Measurements from ENCODE around the gene NEURL1.
"Not testable (repeated sequence)": the region's sequence is repeated elsewhere in the genome, so short reads cannot be mapped to it uniquely, and the experiment has no call there.

The NEURL1 gene

GRCh38 chr10:103475437-103475836, 18.1 kb upstream of the NEURL1 start:
- TF ChIP-seq CTCF (IDR thresholded peaks at IDR 0.05; ENCODE audit: low read depth, low read length) (no peak), MAX (IDR thresholded peaks at IDR 0.05; ENCODE audit: low read depth, low read length) (no peak), MYC (IDR thresholded peaks at IDR 0.05; ENCODE audit: low read depth, low read length) (no peak), POLR2A (IDR thresholded peaks at IDR 0.05; ENCODE audit: extremely low read depth, insufficient read length) (no peak)
- H3K4me3 ChIP-seq (ENCODE audit: low read depth, low read length) = no peak overlapping the region
- DNase-seq (ENCODE audit: low read depth) = no peak

- no peak overlapping the region for H3K4me3 ChIP-seq (ENCODE audit: low read depth, low read length)
- peak; percentile 60 for DNase-seq (ENCODE audit: low read depth)
- TF ChIP-seq MAX (IDR thresholded peaks at IDR 0.05; ENCODE audit: low read depth, low read length) (peak; percentile 75), CTCF (IDR thresholded peaks at IDR 0.05; ENCODE audit: low read depth, low read length) (peak; percentile 46), MYC (IDR thresholded peaks at IDR 0.05; ENCODE audit: low read depth, low read length) (no peak)
Measured at GRCh38 chr10:103476046-103476768, 17.3 kb upstream of the NEURL1 start.

GRCh38 chr10:103478671-103479070, 14.8 kb upstream of the NEURL1 start:
- TF ChIP-seq POLR2A (IDR thresholded peaks at IDR 0.05; ENCODE audit: extremely low read depth, insufficient read length) = no peak
- no peak for TF ChIP-seq MAX (IDR thresholded peaks at IDR 0.05; ENCODE audit: low read depth, low read length)
- no peak for TF ChIP-seq MYC (IDR thresholded peaks at IDR 0.05; ENCODE audit: low read depth, low read length)
- no peak for DNase-seq (ENCODE audit: low read depth)
- no peak overlapping the region for H3K4me3 ChIP-seq (ENCODE audit: low read depth, low read length)

- DNase-seq (ENCODE audit: low read depth) = peak; percentile 65
- TF ChIP-seq POLR2A (IDR thresholded peaks at IDR 0.05; ENCODE audit: extremely low read depth, insufficient read length) = no peak
- H3K4me3 ChIP-seq (ENCODE audit: low read depth, low read length) = no peak within 1 kb of the TSS
Measured at GRCh38 chr10:103479135-103479534, 14.4 kb upstream of the NEURL1 start, which contains the start of gene CALHM3. Gene CALHM3 (minus strand): TSS chr10:103479240. CDS start chr10:103479032, 208 bp downstream.

GRCh38 chr10:103480521-103480920, 13.0 kb upstream of the NEURL1 start:
- DNase-seq (ENCODE audit: low read depth) = no peak
- H3K4me3 ChIP-seq (ENCODE audit: low read depth, low read length) = no peak overlapping the region
- no peak for TF ChIP-seq MAX (IDR thresholded peaks at IDR 0.05; ENCODE audit: low read depth, low read length)
- no peak for TF ChIP-seq POLR2A (IDR thresholded peaks at IDR 0.05; ENCODE audit: extremely low read depth, insufficient read length)
- TF ChIP-seq MYC (IDR thresholded peaks at IDR 0.05; ENCODE audit: low read depth, low read length) = no peak
- no peak for TF ChIP-seq CTCF (IDR thresholded peaks at IDR 0.05; ENCODE audit: low read depth, low read length)

GRCh38 chr10:103481974-103482531, 11.5 kb upstream of the NEURL1 start:
- H3K4me3 ChIP-seq (ENCODE audit: low read depth, low read length) = no peak overlapping the region
- peak; percentile 47 for TF ChIP-seq MAX (IDR thresholded peaks at IDR 0.05; ENCODE audit: low read depth, low read length)
- TF ChIP-seq POLR2A (IDR thresholded peaks at IDR 0.05; ENCODE audit: extremely low read depth, insufficient read length) = no peak
- no peak for TF ChIP-seq MYC (IDR thresholded peaks at IDR 0.05; ENCODE audit: low read depth, low read length)
- peak; percentile 79 for TF ChIP-seq CTCF (IDR thresholded peaks at IDR 0.05; ENCODE audit: low read depth, low read length)
- peak; percentile 87 for DNase-seq (ENCODE audit: low read depth)

GRCh38 chr10:103486635-103487409, 6.7 kb upstream of the NEURL1 start:
- not testable (repeated sequence) for H3K4me3 ChIP-seq (ENCODE audit: low read depth, low read length); DNase-seq (ENCODE audit: low read depth)

Measured in NB4 (cell line).